ENCODE results near the gene NUDT5. TPM values are rescaled to one million over a fixed set of nuclear protein-coding genes. Genes with fewer than 3 reads are reported as not detected.
"Not testable (repeated sequence)": the region's sequence is repeated elsewhere in the genome, so short reads cannot be mapped to it uniquely, and the experiment has no call there.

Gene NUDT5
- polyA plus RNA-seq, 1 donor (not counting 4 experiments of a cell fraction or from before 2014, with no cell fraction given), result 125 TPM

- Histone ChIP-seq H3K27me3 (ENCODE audit: control insufficient read depth, extremely low read depth, insufficient read depth, low read length) (no peaks in the 10 kb centered on the region), H3K4me1 (ENCODE audit: control insufficient read depth, extremely low read depth, insufficient read depth, low read length) (peaks cover 3% of the 10 kb centered on the region), H3K4me3 (ENCODE audit: control insufficient read depth in 2 of 3, extremely low read depth in 1 of 3, insufficient read depth in 2 of 3, low read depth in 1 of 3, low read length in 3 of 3) (no peak overlapping the region), H2AFZ (ENCODE audit: control insufficient read depth, low read length) (no peak overlapping the region), H3K27ac (ENCODE audit: control insufficient read depth, insufficient read depth, low read length) (no peak overlapping the region), H3K4me2 (ENCODE audit: control insufficient read depth, extremely low read depth, insufficient read depth, low read depth, low read length) (no peak overlapping the region), H4K20me1 (ENCODE audit: control insufficient read depth, extremely low read depth, insufficient read depth, low read length) (no peaks in the 10 kb centered on the region), H3K9ac (ENCODE audit: control insufficient read depth, extremely low read depth, insufficient read depth, low read length) (no peak overlapping the region), H3K79me2 (ENCODE audit: control insufficient read depth, insufficient read depth, low read length) (no peaks in the 10 kb centered on the region), H3K9me3 (ENCODE audit: control insufficient read depth, low read depth, low read length) (no peaks in the 10 kb centered on the region), H3K36me3 (ENCODE audit: control insufficient read depth in 2 of 2, extremely low read depth in 1 of 2, insufficient read depth in 2 of 2, low read length in 2 of 2) (peaks cover 12 to 17% of the 10 kb centered on the region in 2 experiments), H3K9me1 (ENCODE audit: control insufficient read depth, extremely low read depth, insufficient read depth, low read length) (no peaks in the 10 kb centered on the region)
- FAIRE-seq, result no peak
- DNase-seq (ENCODE audit: low read depth, low spot score), result no peak
- dilution Hi-C loops (cut with MboI; ENCODE audit: extremely low pct_ligation_motif_present, low sequenced_read_pairs), result no loop called here
- TF ChIP-seq CTCF (optimal IDR thresholded peaks at IDR 0.05 in 1 of 3, IDR thresholded peaks at IDR 0.05 in 1 of 3, conservative IDR thresholded peaks at IDR 0.05 in 1 of 3; ENCODE audit: extremely low read depth in 1 of 3, insufficient read depth in 2 of 3, low read length in 3 of 3) (no peak), EZH2 (IDR thresholded peaks at IDR 0.05; ENCODE audit: low read length) (no peak)
These were observed 39.5 kb upstream of the NUDT5 start for GRCh38 chr10:12235116-12235694.

- H3K9me3 ChIP-seq (ENCODE audit: control insufficient read depth, low read depth, low read length); H3K4me2 ChIP-seq (ENCODE audit: control insufficient read depth, extremely low read depth, insufficient read depth, low read depth, low read length); H3K9ac ChIP-seq (ENCODE audit: control insufficient read depth, extremely low read depth, insufficient read depth, low read length); H3K27me3 ChIP-seq (ENCODE audit: control insufficient read depth, extremely low read depth, insufficient read depth, low read length); FAIRE-seq; H3K27ac ChIP-seq (ENCODE audit: control insufficient read depth, insufficient read depth, low read length); H3K4me3 ChIP-seq (ENCODE audit: control insufficient read depth in 2 of 3, extremely low read depth in 1 of 3, insufficient read depth in 2 of 3, low read depth in 1 of 3, low read length in 3 of 3); DNase-seq (ENCODE audit: low read depth, low spot score); dilution Hi-C loops (cut with MboI; ENCODE audit: extremely low pct_ligation_motif_present, low sequenced_read_pairs); H4K20me1 ChIP-seq (ENCODE audit: control insufficient read depth, extremely low read depth, insufficient read depth, low read length); H3K79me2 ChIP-seq (ENCODE audit: control insufficient read depth, insufficient read depth, low read length); H3K4me1 ChIP-seq (ENCODE audit: control insufficient read depth, extremely low read depth, insufficient read depth, low read length); H2AFZ ChIP-seq (ENCODE audit: control insufficient read depth, low read length); H3K9me1 ChIP-seq (ENCODE audit: control insufficient read depth, extremely low read depth, insufficient read depth, low read length): not testable (repeated sequence)
- H3K36me3 ChIP-seq (ENCODE audit: control insufficient read depth in 2 of 2, extremely low read depth in 1 of 2, insufficient read depth in 2 of 2, low read length in 2 of 2), result peaks cover 12 to 17% of the 10 kb centered on the region in 2 experiments
These were observed 39.0 kb upstream of the NUDT5 start for GRCh38 chr10:12234687-12235086.

- no peak for FAIRE-seq
- H3K36me3 ChIP-seq (ENCODE audit: control insufficient read depth in 2 of 2, extremely low read depth in 1 of 2, insufficient read depth in 2 of 2, low read length in 2 of 2), result peaks cover 6 to 7% of the 10 kb centered on the region in 2 experiments
These were observed 33.2 kb upstream of the NUDT5 start for GRCh38 chr10:12228851-12229250.

More at GRCh38 chr10:12228851-12229250, 33.2 kb upstream of the NUDT5 start:
- H3K27ac ChIP-seq (ENCODE audit: control insufficient read depth, insufficient read depth, low read length), result no peak overlapping the region
- H3K27me3 ChIP-seq (ENCODE audit: control insufficient read depth, extremely low read depth, insufficient read depth, low read length), result no peaks in the 10 kb centered on the region
- no peak overlapping the region for H3K4me3 ChIP-seq (ENCODE audit: control insufficient read depth in 2 of 3, extremely low read depth in 1 of 3, insufficient read depth in 2 of 3, low read depth in 1 of 3, low read length in 3 of 3)
- H3K79me2 ChIP-seq (ENCODE audit: control insufficient read depth, insufficient read depth, low read length), result peaks cover 3% of the 10 kb centered on the region
- no peak for DNase-seq (ENCODE audit: low read depth, low spot score)
- H3K9me3 ChIP-seq (ENCODE audit: control insufficient read depth, low read depth, low read length), result no peaks in the 10 kb centered on the region
- TF ChIP-seq CTCF (optimal IDR thresholded peaks at IDR 0.05 in 1 of 3, IDR thresholded peaks at IDR 0.05 in 1 of 3, conservative IDR thresholded peaks at IDR 0.05 in 1 of 3; ENCODE audit: extremely low read depth in 1 of 3, insufficient read depth in 2 of 3, low read length in 3 of 3) (no peak), EZH2 (IDR thresholded peaks at IDR 0.05; ENCODE audit: low read length) (no peak)
- H3K9me1 ChIP-seq (ENCODE audit: control insufficient read depth, extremely low read depth, insufficient read depth, low read length), result no peaks in the 10 kb centered on the region
- no peak overlapping the region for H2AFZ ChIP-seq (ENCODE audit: control insufficient read depth, low read length)
- H3K4me1 ChIP-seq (ENCODE audit: control insufficient read depth, extremely low read depth, insufficient read depth, low read length), result no peaks in the 10 kb centered on the region
- no peak overlapping the region for H3K4me2 ChIP-seq (ENCODE audit: control insufficient read depth, extremely low read depth, insufficient read depth, low read depth, low read length)
- no peaks in the 10 kb centered on the region for H4K20me1 ChIP-seq (ENCODE audit: control insufficient read depth, extremely low read depth, insufficient read depth, low read length)
- no peak overlapping the region for H3K9ac ChIP-seq (ENCODE audit: control insufficient read depth, extremely low read depth, insufficient read depth, low read length)
- dilution Hi-C loops (cut with MboI; ENCODE audit: extremely low pct_ligation_motif_present, low sequenced_read_pairs), result no loop called here
